ENCODE measurements around the gene TACO1.

- no peak for TF ChIP-seq POLR2AphosphoS5 (IDR thresholded peaks at IDR 0.05; ENCODE audit: insufficient read depth in 1 of 2, low read depth in 1 of 2)
- no peak for TF ChIP-seq CTCF (IDR thresholded peaks at IDR 0.05)
These were observed 49.1 kb downstream of the TACO1 start for GRCh38 chr17:63649813-63650212.
